HUES48 (cell line): Measurements from ENCODE around the gene DYSF.

Source experiments
- H3K27ac ChIP-seq: one replicate; pipeline ENCODE4 v1.7.0; 2013; ENCODE audit warnings: low read depth, low read length, inconsistent platforms
- H3K27me3 ChIP-seq: 2 replicates; pipeline ENCODE4 v1.6.1; 2013; ENCODE audit warnings: mild to moderate bottlenecking, low read length; ENCODE audit not compliant: control insufficient read depth, insufficient read depth
- H3K36me3 ChIP-seq: 2 replicates; pipeline ENCODE4 v1.6.1; 2013; ENCODE audit warnings: low read length; ENCODE audit not compliant: control insufficient read depth, insufficient read depth
- H3K4me1 ChIP-seq: 2 replicates; pipeline ENCODE4 v1.6.1; 2013; ENCODE audit warnings: mild to moderate bottlenecking, low read length; ENCODE audit not compliant: control insufficient read depth, insufficient read depth
- H3K4me3 ChIP-seq: 2 replicates; pipeline ENCODE4 v1.5.1; 2013; ENCODE audit warnings: mild to moderate bottlenecking, low read depth, low read length
- H3K9ac ChIP-seq: 2 replicates; pipeline ENCODE4 v1.6.1; 2013; ENCODE audit warnings: mild to moderate bottlenecking, low read depth, low read length, moderate library complexity
- H3K9me3 ChIP-seq: 2 replicates; pipeline ENCODE4 v1.6.1; 2013; ENCODE audit warnings: low read length; ENCODE audit not compliant: control insufficient read depth, insufficient read depth

The DYSF gene

GRCh38 chr2:71546275-71546638 lies 92.9 kb downstream of the DYSF start:
- Histone ChIP-seq H3K36me3 (no peaks in the 10 kb centered on the region), H3K9ac (no peak overlapping the region), H3K27me3 (no peaks in the 10 kb centered on the region), H3K4me3 (no peak overlapping the region), H3K27ac (no peak overlapping the region), H3K9me3 (no peaks in the 10 kb centered on the region; the same call in 1 of the 2 replicates), H3K4me1 (no peaks in the 10 kb centered on the region)

GRCh38 chr2:71546777-71547281 lies 93.5 kb downstream of the DYSF start:
- no peaks in the 10 kb centered on the region for H3K4me1 ChIP-seq
- H3K27ac ChIP-seq = no peak overlapping the region
- H3K9me3 ChIP-seq = no peaks in the 10 kb centered on the region; the same call in 1 of the 2 replicates
- H3K4me3 ChIP-seq = no peak overlapping the region
- H3K27me3 ChIP-seq = no peaks in the 10 kb centered on the region
- H3K9ac ChIP-seq = no peak overlapping the region
- no peaks in the 10 kb centered on the region for H3K36me3 ChIP-seq

- Histone ChIP-seq H3K9ac (no peak overlapping the region), H3K36me3 (no peaks in the 10 kb centered on the region), H3K27ac (no peak overlapping the region), H3K4me3 (no peak overlapping the region), H3K27me3 (no peaks in the 10 kb centered on the region), H3K9me3 (no peaks in the 10 kb centered on the region; the same call in 1 of the 2 replicates), H3K4me1 (no peaks in the 10 kb centered on the region)
Measured at GRCh38 chr2:71547616-71548285, 94.4 kb downstream of the DYSF start.

GRCh38 chr2:71548646-71549425 lies 95.5 kb downstream of the DYSF start:
- Histone ChIP-seq H3K27ac (no peak overlapping the region), H3K4me1 (no peaks in the 10 kb centered on the region), H3K9ac (no peak overlapping the region), H3K36me3 (no peaks in the 10 kb centered on the region), H3K9me3 (no peaks in the 10 kb centered on the region; the same call in 1 of the 2 replicates), H3K27me3 (no peaks in the 10 kb centered on the region), H3K4me3 (no peak overlapping the region)

- Histone ChIP-seq H3K36me3 (no peaks in the 10 kb centered on the region), H3K9me3 (no peaks in the 10 kb centered on the region), H3K9ac (no peak overlapping the region), H3K4me1 (no peaks in the 10 kb centered on the region), H3K27ac (no peak overlapping the region), H3K4me3 (no peak overlapping the region), H3K27me3 (no peaks in the 10 kb centered on the region)
Measured at GRCh38 chr2:71550801-71551630, 97.7 kb downstream of the DYSF start.

- no peaks in the 10 kb centered on the region for H3K27me3 ChIP-seq
- no peak overlapping the region for H3K27ac ChIP-seq
- no peak overlapping the region for H3K4me3 ChIP-seq
- H3K36me3 ChIP-seq = no peaks in the 10 kb centered on the region
- no peak overlapping the region for H3K9ac ChIP-seq
- no peaks in the 10 kb centered on the region for H3K9me3 ChIP-seq
- H3K4me1 ChIP-seq = no peaks in the 10 kb centered on the region
Measured at GRCh38 chr2:71551631-71551915, 98.2 kb downstream of the DYSF start.

- no peaks in the 10 kb centered on the region for H3K4me1 ChIP-seq
Measured at GRCh38 chr2:71552356-71552755, 99.0 kb downstream of the DYSF start.

GRCh38 chr2:71552861-71553301 lies 99.5 kb downstream of the DYSF start:
- Histone ChIP-seq H3K4me3 (no peak overlapping the region), H3K9ac (no peak overlapping the region), H3K36me3 (no peaks in the 10 kb centered on the region), H3K27ac (no peak overlapping the region), H3K4me1 (no peaks in the 10 kb centered on the region), H3K27me3 (no peaks in the 10 kb centered on the region), H3K9me3 (no peaks in the 10 kb centered on the region)

More at GRCh38 chr2:71552356-71552755, 99.0 kb downstream of the DYSF start:
- Histone ChIP-seq H3K27ac (no peak overlapping the region), H3K9me3 (no peaks in the 10 kb centered on the region), H3K27me3 (no peaks in the 10 kb centered on the region), H3K4me3 (no peak overlapping the region), H3K36me3 (no peaks in the 10 kb centered on the region), H3K9ac (no peak overlapping the region)

GRCh38 chr2:71554028-71554705 lies 100.8 kb downstream of the DYSF start:
- H3K36me3 ChIP-seq = no peaks in the 10 kb centered on the region
- H3K4me3 ChIP-seq = no peak overlapping the region
- H3K27me3 ChIP-seq = no peaks in the 10 kb centered on the region
- H3K4me1 ChIP-seq = no peaks in the 10 kb centered on the region
- H3K9ac ChIP-seq = no peak overlapping the region
- H3K27ac ChIP-seq = no peak overlapping the region
- H3K9me3 ChIP-seq = no peaks in the 10 kb centered on the region

- Histone ChIP-seq H3K4me1 (no peaks in the 10 kb centered on the region), H3K9ac (no peak overlapping the region), H3K27me3 (no peaks in the 10 kb centered on the region), H3K9me3 (no peaks in the 10 kb centered on the region), H3K27ac (no peak overlapping the region), H3K36me3 (no peaks in the 10 kb centered on the region), H3K4me3 (no peak overlapping the region)
Measured at GRCh38 chr2:71554706-71555056, 101.3 kb downstream of the DYSF start.
